H9 (cell line): Measurements from ENCODE around the gene SLC17A9. TPM values are rescaled to one million over a fixed set of nuclear protein-coding genes. Genes with fewer than 3 reads are reported as not detected.

Experiments
- DNase-seq: peaks from one replicate; pipeline ENCODE4 v3.0.0-alpha.2; 2017
- H2AFZ ChIP-seq: one replicate; pipeline ENCODE4 v1.6.1; 2013; ENCODE audit warnings: mild to moderate bottlenecking, low read length, control low read depth, moderate library complexity
- H2AK5ac ChIP-seq: 2 replicates; pipeline ENCODE4 v1.6.1; 2013; ENCODE audit warnings: low read length, control low read depth, mixed read lengths; ENCODE audit not compliant: insufficient read length
- H2BK120ac ChIP-seq: one replicate; pipeline ENCODE4 v1.6.1; 2013; ENCODE audit warnings: low read depth, mild to moderate bottlenecking, low read length, control low read depth, inconsistent platforms; ENCODE audit not compliant: poor library complexity, severe bottlenecking
- H2BK12ac ChIP-seq: 2 replicates; pipeline ENCODE4 v1.6.1; 2013; ENCODE audit warnings: low read length, control low read depth, mixed read lengths, low read depth; ENCODE audit not compliant: insufficient read length
- H2BK15ac ChIP-seq: 2 replicates; pipeline ENCODE4 v1.6.1; 2013; ENCODE audit warnings: low read depth, low read length, control low read depth
- H2BK20ac ChIP-seq: one replicate; pipeline ENCODE4 v1.6.1; 2013; ENCODE audit warnings: low read depth, mild to moderate bottlenecking, low read length, control low read depth, inconsistent platforms; ENCODE audit not compliant: poor library complexity, severe bottlenecking
- H2BK5ac ChIP-seq: 2 replicates; pipeline ENCODE4 v1.6.1; 2013; ENCODE audit warnings: low read length, control low read depth, mixed read lengths; ENCODE audit not compliant: insufficient read length
- H3K14ac ChIP-seq: 2 replicates; pipeline ENCODE4 v1.6.1; 2013; ENCODE audit warnings: low read length, control low read depth; ENCODE audit not compliant: insufficient read depth
- H3K18ac ChIP-seq: 2 replicates; pipeline ENCODE4 v1.6.1; 2013; ENCODE audit warnings: low read depth, mild to moderate bottlenecking, mixed read lengths, low read length, control low read depth; ENCODE audit not compliant: insufficient read length
- H3K23ac ChIP-seq: 2 replicates; pipeline ENCODE4 v1.6.1; 2013; ENCODE audit warnings: low read length, control low read depth, mixed read lengths, low read depth; ENCODE audit not compliant: insufficient read length
- H3K23me2 ChIP-seq: 2 replicates; pipeline ENCODE4 v1.6.1; 2013; ENCODE audit warnings: low read depth, mild to moderate bottlenecking, mixed read lengths, low read length, control low read depth; ENCODE audit not compliant: insufficient read length, poor library complexity, severe bottlenecking
- H3K27ac ChIP-seq: 2 replicates; pipeline ENCODE4 v1.5.1; 2013; ENCODE audit warnings: low read length, control low read depth, mixed read lengths, low read depth; ENCODE audit not compliant: insufficient read length
- H3K27me3 ChIP-seq: 2 replicates; pipeline ENCODE4 v1.6.1; 2013; ENCODE audit warnings: low read length, control low read depth, inconsistent platforms; ENCODE audit not compliant: insufficient read depth
- H3K4ac ChIP-seq: 2 replicates; pipeline ENCODE4 v1.6.1; 2013; ENCODE audit warnings: low read depth, mild to moderate bottlenecking, control low read depth, inconsistent platforms, low read length, moderate library complexity
- H3K4me1 ChIP-seq: 2 replicates; pipeline ENCODE4 v1.6.1; 2013; ENCODE audit warnings: low read length, control low read depth, inconsistent platforms; ENCODE audit not compliant: insufficient read depth
- H3K4me2 ChIP-seq: 2 replicates; pipeline ENCODE4 v1.6.1; 2013; ENCODE audit warnings: low read length, control low read depth, mixed read lengths; ENCODE audit not compliant: insufficient read length, insufficient read depth
- H3K56ac ChIP-seq: 2 replicates; pipeline ENCODE4 v1.6.1; 2013; ENCODE audit warnings: low read depth, mild to moderate bottlenecking, mixed read lengths, low read length, control low read depth; ENCODE audit not compliant: insufficient read length
- H3K79me1 ChIP-seq: 2 replicates; pipeline ENCODE4 v1.6.1; 2013; ENCODE audit warnings: low read depth, mild to moderate bottlenecking, moderate library complexity, low read length, control low read depth, inconsistent platforms; ENCODE audit not compliant: insufficient read depth, poor library complexity, severe bottlenecking
- H3K79me2 ChIP-seq: 2 replicates; pipeline ENCODE4 v1.6.1; 2013; ENCODE audit warnings: low read length, control low read depth, inconsistent platforms; ENCODE audit not compliant: insufficient read depth
- H3K9ac ChIP-seq: 2 replicates; pipeline ENCODE4 v1.6.1; 2013; ENCODE audit warnings: low read length, control low read depth, mixed read lengths; ENCODE audit not compliant: insufficient read length; ENCODE audit errors: extremely low read depth
- H3K9me3 ChIP-seq: one replicate; pipeline ENCODE4 v1.6.1; 2013; ENCODE audit warnings: low read depth, low read length, inconsistent platforms; ENCODE audit not compliant: control insufficient read depth
- H3T11ph ChIP-seq: one replicate; pipeline ENCODE4 v1.6.1; 2013; ENCODE audit warnings: mild to moderate bottlenecking, low read length, control low read depth, inconsistent platforms
- H4K20me1 ChIP-seq: one replicate; pipeline ENCODE4 v1.6.1; 2013; ENCODE audit not compliant: control insufficient read depth, insufficient read length, insufficient read depth
- H4K5ac ChIP-seq: 2 replicates; pipeline ENCODE4 v1.6.1; 2013; ENCODE audit warnings: low read depth, mild to moderate bottlenecking, mixed read lengths, low read length, control low read depth; ENCODE audit not compliant: insufficient read length
- H4K8ac ChIP-seq: replicated peaks from 2 replicates; pipeline ENCODE4 v1.6.1; 2013; ENCODE audit warnings: low read length, control low read depth, mixed read lengths, low read depth; ENCODE audit not compliant: insufficient read length
- H4K91ac ChIP-seq: 2 replicates; pipeline ENCODE4 v1.6.1; 2013; ENCODE audit warnings: low read depth, mild to moderate bottlenecking, moderate library complexity, mixed read lengths, low read length, control low read depth; ENCODE audit not compliant: insufficient read length
- H3K27ac Mint-ChIP-seq, 3 experiments: 2 replicates in 2 of 3; 3 replicates in 1 of 3; pipeline ENCODE4 v1.8.0; 2020 to 2021; ENCODE audit warnings: mixed read lengths in 3 of 3, mild to moderate bottlenecking in 1 of 3, moderate library complexity in 1 of 3
- H3K27me3 Mint-ChIP-seq: 2 replicates; pipeline ENCODE4 v1.8.0; 2021; ENCODE audit warnings: low read depth, mild to moderate bottlenecking, moderate library complexity, mixed read lengths
- H3K36me3 Mint-ChIP-seq, 3 experiments: 2 replicates in 2 of 3; 3 replicates in 1 of 3; pipeline ENCODE4 v1.8.0; 2020 to 2021; ENCODE audit warnings: low read depth in 3 of 3, mixed read lengths in 3 of 3; ENCODE audit not compliant: insufficient read depth in 1 of 3
- H3K4me1 Mint-ChIP-seq, 2 experiments: 2 replicates each; pipeline ENCODE4 v1.8.0; 2020; ENCODE audit warnings: mixed read lengths in 2 of 2
- H3K4me3 Mint-ChIP-seq, 2 experiments: 2 replicates in 1 of 2; 3 replicates in 1 of 2; pipeline ENCODE4 v1.8.0; 2020 to 2021; ENCODE audit warnings: mild to moderate bottlenecking in 2 of 2, mixed read lengths in 2 of 2, moderate library complexity in 1 of 2
- H3K9me3 Mint-ChIP-seq, 2 experiments: 2 replicates in 1 of 2; 3 replicates in 1 of 2; pipeline ENCODE4 v1.8.0; 2020; ENCODE audit warnings: mild to moderate bottlenecking in 2 of 2, mixed read lengths in 2 of 2, moderate library complexity in 1 of 2
- WGBS: extraction: QIAGEN DNeasy Blood & Tissue Kit; methylation state at CpG from one replicate; pipeline ENCODE4 v1.1.7; 2013; ENCODE audit warnings: missing lambda C conversion rate, low lambda C conversion rate, mixed read lengths; ENCODE audit not compliant: insufficient read length; ENCODE audit errors: extremely low coverage; 5-methylcytosine and 5-hydroxymethylcytosine counted together
- total RNA-seq: library from RNA; stranded (reverse); gene quantifications from 2 replicates; pipeline ENCODE4 v1.2.1, GENCODE V29; 2021
- TF ChIP-seq, protein P1 (sequence below): fragments of 200-600 bp; sonication (generic); conservative IDR thresholded peaks from 3 replicates; pipeline ENCODE4 v1.8.0; 2021; ENCODE audit warnings: antibody characterized with exemption, mild to moderate bottlenecking

SLC17A9 gene
- total RNA-seq, 1 experiment from 2014 or later = 20.9 TPM

DNA sequence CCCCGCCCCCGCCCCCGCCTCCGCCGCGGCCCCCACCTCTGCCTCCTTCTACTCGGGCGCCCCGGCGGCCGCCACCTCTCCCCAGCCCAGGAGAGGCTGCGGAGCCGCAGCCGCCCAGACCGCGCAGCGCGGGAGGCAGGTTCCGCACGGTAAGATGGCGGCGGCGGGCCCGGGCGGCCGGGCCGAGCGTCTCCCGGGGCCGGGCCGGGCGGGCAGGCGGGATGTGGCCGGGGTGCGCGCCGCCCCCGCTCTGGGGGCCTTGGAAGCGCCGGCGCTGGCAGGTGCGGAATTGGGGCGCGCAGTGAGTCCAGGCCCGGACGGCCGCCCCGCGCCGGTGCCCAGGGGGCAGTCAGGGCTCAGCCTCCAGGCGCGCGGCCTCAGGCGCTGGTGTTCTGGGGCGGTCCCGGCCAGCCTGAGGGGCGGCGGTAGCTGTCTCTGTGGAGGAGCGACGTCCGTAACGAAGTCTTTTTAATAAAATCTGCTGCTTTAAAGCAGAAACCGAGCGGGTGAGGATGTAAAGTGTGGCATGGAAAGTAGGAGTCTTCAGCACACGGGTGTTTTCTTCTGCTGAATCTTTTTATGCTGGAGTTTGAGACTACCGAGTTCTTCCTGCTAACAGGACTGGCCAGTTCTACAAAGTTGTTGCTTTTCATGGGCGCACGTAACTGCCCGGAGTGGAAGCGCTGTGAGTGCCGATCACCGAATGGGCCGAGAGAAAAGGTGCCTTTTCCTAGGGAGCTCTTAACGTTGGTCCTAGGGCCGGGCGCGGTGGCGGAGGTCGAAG, 14.2 kb upstream of the SLC17A9 start, which contains the start of gene GID8:
Gene GID8, plus strand, starts transcription at position 43 of the 784 bp plus-strand sequence. CDS start 3,356 bp downstream, outside the sequence.
- H3K79me1 ChIP-seq = no peaks in the 10 kb centered on the region
- H3K4me3 Mint-ChIP-seq = peak within 1 kb of the TSS in 1 of 2 experiments; percentile 97; a peak in 3 of 5 replicates
- H3K4me2 ChIP-seq = peak within 1 kb of the TSS; percentile 74
- no peaks in the 10 kb centered on the region for H3K23me2 ChIP-seq
- H3K14ac ChIP-seq = peak within 1 kb of the TSS; percentile 90
- no CpG with 5 or more reads among the region's 79 CpGs for WGBS
- DNase-seq = no peak
- no peak within 1 kb of the TSS for H2BK120ac ChIP-seq
- H3T11ph ChIP-seq = no peak within 1 kb of the TSS
- H4K8ac ChIP-seq = no peak within 1 kb of the TSS
- peak within 1 kb of the TSS; percentile 94 for H3K9ac ChIP-seq
- H2AK5ac ChIP-seq = no peak within 1 kb of the TSS
- no peaks in the 10 kb centered on the region for H4K20me1 ChIP-seq
- H3K27me3 ChIP-seq = no peaks in the 10 kb centered on the region
- peaks cover 73% of the 10 kb centered on the region for H3K79me2 ChIP-seq
- H2BK5ac ChIP-seq = no peak within 1 kb of the TSS
- H3K27ac ChIP-seq = no peak within 1 kb of the TSS
- H2AFZ ChIP-seq = no peak within 1 kb of the TSS
- peaks cover 20 to 40% (median 26%) of the 10 kb centered on the region in 3 experiments for H3K36me3 Mint-ChIP-seq
- TF ChIP-seq, protein P1, sequence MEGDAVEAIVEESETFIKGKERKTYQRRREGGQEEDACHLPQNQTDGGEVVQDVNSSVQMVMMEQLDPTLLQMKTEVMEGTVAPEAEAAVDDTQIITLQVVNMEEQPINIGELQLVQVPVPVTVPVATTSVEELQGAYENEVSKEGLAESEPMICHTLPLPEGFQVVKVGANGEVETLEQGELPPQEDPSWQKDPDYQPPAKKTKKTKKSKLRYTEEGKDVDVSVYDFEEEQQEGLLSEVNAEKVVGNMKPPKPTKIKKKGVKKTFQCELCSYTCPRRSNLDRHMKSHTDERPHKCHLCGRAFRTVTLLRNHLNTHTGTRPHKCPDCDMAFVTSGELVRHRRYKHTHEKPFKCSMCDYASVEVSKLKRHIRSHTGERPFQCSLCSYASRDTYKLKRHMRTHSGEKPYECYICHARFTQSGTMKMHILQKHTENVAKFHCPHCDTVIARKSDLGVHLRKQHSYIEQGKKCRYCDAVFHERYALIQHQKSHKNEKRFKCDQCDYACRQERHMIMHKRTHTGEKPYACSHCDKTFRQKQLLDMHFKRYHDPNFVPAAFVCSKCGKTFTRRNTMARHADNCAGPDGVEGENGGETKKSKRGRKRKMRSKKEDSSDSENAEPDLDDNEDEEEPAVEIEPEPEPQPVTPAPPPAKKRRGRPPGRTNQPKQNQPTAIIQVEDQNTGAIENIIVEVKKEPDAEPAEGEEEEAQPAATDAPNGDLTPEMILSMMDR = no peak
- H3K23ac ChIP-seq = no peak within 1 kb of the TSS
- H3K9me3 ChIP-seq = no peaks in the 10 kb centered on the region
- H2BK15ac ChIP-seq = no peak within 1 kb of the TSS
- no peak within 1 kb of the TSS for H3K4ac ChIP-seq
- H3K56ac ChIP-seq = no peak within 1 kb of the TSS
- no peak within 1 kb of the TSS for H2BK12ac ChIP-seq
- no peak within 1 kb of the TSS for H4K91ac ChIP-seq
- H3K4me1 ChIP-seq = peaks cover 10% of the 10 kb centered on the region; the same call in 1 of the 2 replicates
- peak within 1 kb of the TSS; percentile 13 for H4K5ac ChIP-seq
- no peak within 1 kb of the TSS for H2BK20ac ChIP-seq
- peaks cover 2% of the 10 kb centered on the region; the same call in 1 of the 2 replicates for H3K27me3 Mint-ChIP-seq
- peak within 1 kb of the TSS; percentile 92 for H3K18ac ChIP-seq
- peaks cover 12 to 22% of the 10 kb centered on the region in 2 experiments for H3K4me1 Mint-ChIP-seq
- peak within 1 kb of the TSS; percentile 96 to 99 (median 98) for H3K27ac Mint-ChIP-seq
- no peaks in the 10 kb centered on the region for H3K9me3 Mint-ChIP-seq
